Calu3 (cell line): Measurements from ENCODE around the gene DMD. TPM values are rescaled to one million over a fixed set of nuclear protein-coding genes. Genes with fewer than 3 reads are reported as not detected.

Source experiments
- BruUV-seq: library from RNA; stranded (reverse); fragments of 400-500 nt; replicated peaks from 2 replicates; lab custom pipeline; 2021; lab: Mats Ljungman, UMichigan
- CTCF ChIA-PET: fragments of 300-600 bp; sonication (Branson Sonifier 250); formaldehyde crosslinking; loops from one replicate; lab custom pipeline; 2022; ENCODE audit warnings: antibody characterized with exemption; lab: Charles Lee
- DNase-seq: peaks from one replicate; pipeline ENCODE4 v3.0.0; 2022
- H3K27ac Mint-ChIP-seq: one replicate; pipeline ENCODE4 v1.8.0; 2022; ENCODE audit warnings: mixed read lengths; ENCODE audit not compliant: unreplicated experiment
- H3K27me3 Mint-ChIP-seq: one replicate; pipeline ENCODE4 v1.8.0; 2022; ENCODE audit warnings: mixed read lengths; ENCODE audit not compliant: unreplicated experiment
- H3K36me3 Mint-ChIP-seq: one replicate; pipeline ENCODE4 v1.8.0; 2022; ENCODE audit warnings: mild to moderate bottlenecking, moderate library complexity, mixed read lengths; ENCODE audit not compliant: insufficient read depth, unreplicated experiment
- H3K4me1 Mint-ChIP-seq: one replicate; pipeline ENCODE4 v1.8.0; 2022; ENCODE audit warnings: mild to moderate bottlenecking, low read depth, mixed read lengths; ENCODE audit not compliant: unreplicated experiment
- H3K4me3 Mint-ChIP-seq: one replicate; pipeline ENCODE4 v1.8.0; 2022; ENCODE audit warnings: mild to moderate bottlenecking, low read depth, moderate library complexity, mixed read lengths; ENCODE audit not compliant: unreplicated experiment
- H3K9me3 Mint-ChIP-seq: one replicate; pipeline ENCODE4 v1.8.0; 2022; ENCODE audit warnings: low read depth, mixed read lengths; ENCODE audit not compliant: unreplicated experiment
- CTCF ChIP-seq: fragments of 200-600 bp; IDR thresholded peaks from one replicate; pipeline ENCODE4 v1.8.0; 2022; ENCODE audit warnings: antibody characterized with exemption; ENCODE audit not compliant: unreplicated experiment
- intact Hi-C: fragments of 100-400 bp; cut with micrococcal nuclease; formaldehyde crosslinking; loops from one replicate; pipeline ENCODE4 v1.10.0; 2022; ENCODE audit not compliant: unreplicated experiment
- total RNA-seq: library from RNA; stranded (reverse); gene quantifications from 2 replicates; pipeline ENCODE4 v1.2.3, GENCODE V29; 2022

The DMD gene
- total RNA-seq, 1 experiment from 2014 or later = 11.6 TPM

GRCh38 chrX:32185160-32185559, 1026.2 kb downstream of the DMD start:
- no peaks in the 10 kb centered on the region for H3K27me3 Mint-ChIP-seq
- H3K9me3 Mint-ChIP-seq = no peaks in the 10 kb centered on the region
- no peak overlapping the region for H3K27ac Mint-ChIP-seq
- no TSS peak for BruUV-seq
- no peak for DNase-seq
- H3K4me1 Mint-ChIP-seq = no peaks in the 10 kb centered on the region
- intact Hi-C loops = no loop called here
- no peak for TF ChIP-seq CTCF
- CTCF ChIA-PET = no interaction called here
- H3K4me3 Mint-ChIP-seq = no peak overlapping the region
- no peaks in the 10 kb centered on the region for H3K36me3 Mint-ChIP-seq

GRCh38 chrX:32183066-32183465, 1028.3 kb downstream of the DMD start:
- intact Hi-C loops = no loop called here
- Mint-ChIP-seq H3K9me3 (no peaks in the 10 kb centered on the region), H3K36me3 (no peaks in the 10 kb centered on the region), H3K4me1 (no peaks in the 10 kb centered on the region), H3K27me3 (no peaks in the 10 kb centered on the region), H3K4me3 (no peak overlapping the region), H3K27ac (no peak overlapping the region)
- no peak for TF ChIP-seq CTCF
- CTCF ChIA-PET = no interaction called here
- BruUV-seq = no TSS peak
- DNase-seq = no peak

GRCh38 chrX:32176510-32176909, 1034.8 kb downstream of the DMD start:
- H3K4me3 Mint-ChIP-seq = no peak overlapping the region
- BruUV-seq = no TSS peak
- no peak for DNase-seq
- no peak for TF ChIP-seq CTCF
- peaks cover 11% of the 10 kb centered on the region for H3K27me3 Mint-ChIP-seq
- H3K4me1 Mint-ChIP-seq = no peaks in the 10 kb centered on the region
- no peak overlapping the region for H3K27ac Mint-ChIP-seq
- intact Hi-C loops = loop anchor here (10.0 kb wide), 1 partner anchor 622 kb away; no protein-coding TSS in a partner anchor
- CTCF ChIA-PET = no interaction called here
- H3K9me3 Mint-ChIP-seq = peaks cover 7% of the 10 kb centered on the region
- H3K36me3 Mint-ChIP-seq = no peaks in the 10 kb centered on the region

GRCh38 chrX:32170481-32170880, 1040.9 kb downstream of the DMD start:
- Mint-ChIP-seq H3K27me3 (no peaks in the 10 kb centered on the region), H3K36me3 (no peaks in the 10 kb centered on the region), H3K4me3 (no peak overlapping the region), H3K9me3 (peaks cover 3% of the 10 kb centered on the region), H3K27ac (no peak overlapping the region), H3K4me1 (no peaks in the 10 kb centered on the region)
- intact Hi-C loops = loop anchor here (10.0 kb wide), 1 partner anchor 616 kb away; no protein-coding TSS in a partner anchor
- no peak for DNase-seq
- TF ChIP-seq CTCF = no peak
- no TSS peak for BruUV-seq
- CTCF ChIA-PET = no interaction called here
